ENCODE measurements around the gene ZC3H13. TPM values are rescaled to one million over a fixed set of nuclear protein-coding genes. Genes with fewer than 3 reads are reported as not detected.

Gene ZC3H13
- total RNA-seq, 2 experiments from 2014 or later = 27.2 to 43.9 TPM

DNA sequence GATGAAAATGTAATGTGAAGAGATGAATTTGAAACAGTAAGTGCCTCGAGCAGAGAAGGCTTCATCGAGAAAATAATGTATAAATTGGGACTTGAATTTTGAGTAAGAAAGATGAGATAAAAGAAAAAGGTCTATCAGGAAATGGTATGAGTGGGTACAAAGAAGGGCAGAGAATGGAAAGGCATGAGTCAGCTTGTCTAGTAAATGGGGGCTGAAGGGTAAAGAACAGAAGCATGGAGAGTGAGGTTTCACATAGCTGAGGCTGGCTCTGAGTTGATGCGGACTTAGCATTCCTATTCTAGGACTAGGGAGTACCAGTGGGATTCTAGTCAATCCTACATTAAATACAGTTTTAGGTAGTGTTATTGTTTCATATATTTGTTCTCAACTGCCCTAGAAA, 85.8 kb downstream of the ZC3H13 start:
- ChIA-PET CTCF (ENCODE audit: unreplicated experiment) (interaction anchor here (0.6 kb wide), 1 partner anchor 16 kb away, joined by 3 read pairs; no protein-coding TSS in a partner anchor), POLR2A (interaction anchor here (0.6 kb wide), 1 partner anchor 188 kb away, joined by 3 read pairs; no protein-coding TSS in a partner anchor)
- BruUV-seq (replicated peaks) = no TSS peak
- Histone ChIP-seq H3K9me3 (ENCODE audit: low read length) (no peaks in the 10 kb centered on the region), H3K9me2 (ENCODE audit: insufficient read depth, low read length) (no peaks in the 10 kb centered on the region), H3K4me1 (ENCODE audit: insufficient read depth, low read length, poor library complexity, severe bottlenecking) (no peaks in the 10 kb centered on the region), H3K79me2 (ENCODE audit: insufficient read depth, low read depth, low read length) (no peaks in the 10 kb centered on the region), H2AFZ (ENCODE audit: low read length) (no peak overlapping the region), H4K20me1 (ENCODE audit: insufficient read depth, low read length) (no peaks in the 10 kb centered on the region), H3K36me3 (ENCODE audit: insufficient read depth, low read length) (peaks cover 77% of the 10 kb centered on the region), H3K27ac (ENCODE audit: low read depth, low read length, poor library complexity, severe bottlenecking) (no peak overlapping the region), H3K4me3 (ENCODE audit: low read depth, low read length, poor library complexity, severe bottlenecking) (no peak overlapping the region), H3K4me2 (ENCODE audit: low read length) (no peak overlapping the region)
- TF ChIP-seq CTCF (conservative IDR thresholded peaks at IDR 0.05; ENCODE audit: low read length) = no peak
- TF ChIP-seq EZH2phosphoT487 (IDR thresholded peaks at IDR 0.05; ENCODE audit: borderline replicate concordance, low read depth, low read length) = no peak
- intact Hi-C loops (cut with micrococcal nuclease; ENCODE audit: unreplicated experiment) = no loop called here
- DNase-seq (ENCODE audit: low spot score) = no peak

- no peaks in the 10 kb centered on the region for H3K9me3 ChIP-seq (ENCODE audit: low read length)
- no peaks in the 10 kb centered on the region for H3K9me2 ChIP-seq (ENCODE audit: insufficient read depth, low read length)
- DNase-seq (ENCODE audit: low spot score) = no peak
- H3K4me3 ChIP-seq (ENCODE audit: low read depth, low read length, poor library complexity, severe bottlenecking) = no peak overlapping the region
- H3K4me2 ChIP-seq (ENCODE audit: low read length) = no peak overlapping the region
- no peaks in the 10 kb centered on the region for H4K20me1 ChIP-seq (ENCODE audit: insufficient read depth, low read length)
- intact Hi-C loops (cut with micrococcal nuclease; ENCODE audit: unreplicated experiment) = no loop called here
- TF ChIP-seq EZH2phosphoT487 (IDR thresholded peaks at IDR 0.05; ENCODE audit: borderline replicate concordance, low read depth, low read length) (no peak), CTCF (conservative IDR thresholded peaks at IDR 0.05; ENCODE audit: low read length) (no peak)
- CTCF ChIA-PET (ENCODE audit: unreplicated experiment) = no interaction called here
- POLR2A ChIA-PET = interaction anchor here (0.6 kb wide), 1 partner anchor 374 kb away, joined by 4 read pairs; no protein-coding TSS in a partner anchor
- H3K79me2 ChIP-seq (ENCODE audit: insufficient read depth, low read depth, low read length) = no peaks in the 10 kb centered on the region
- peaks cover 73% of the 10 kb centered on the region for H3K36me3 ChIP-seq (ENCODE audit: insufficient read depth, low read length)
- no TSS peak for BruUV-seq (replicated peaks)
- no peaks in the 10 kb centered on the region for H3K4me1 ChIP-seq (ENCODE audit: insufficient read depth, low read length, poor library complexity, severe bottlenecking)
- H3K27ac ChIP-seq (ENCODE audit: low read depth, low read length, poor library complexity, severe bottlenecking) = no peak overlapping the region
- no peak overlapping the region for H2AFZ ChIP-seq (ENCODE audit: low read length)
Observed at GRCh38 chr13:45961468-45961867, 91.1 kb downstream of the ZC3H13 start.

DNA sequence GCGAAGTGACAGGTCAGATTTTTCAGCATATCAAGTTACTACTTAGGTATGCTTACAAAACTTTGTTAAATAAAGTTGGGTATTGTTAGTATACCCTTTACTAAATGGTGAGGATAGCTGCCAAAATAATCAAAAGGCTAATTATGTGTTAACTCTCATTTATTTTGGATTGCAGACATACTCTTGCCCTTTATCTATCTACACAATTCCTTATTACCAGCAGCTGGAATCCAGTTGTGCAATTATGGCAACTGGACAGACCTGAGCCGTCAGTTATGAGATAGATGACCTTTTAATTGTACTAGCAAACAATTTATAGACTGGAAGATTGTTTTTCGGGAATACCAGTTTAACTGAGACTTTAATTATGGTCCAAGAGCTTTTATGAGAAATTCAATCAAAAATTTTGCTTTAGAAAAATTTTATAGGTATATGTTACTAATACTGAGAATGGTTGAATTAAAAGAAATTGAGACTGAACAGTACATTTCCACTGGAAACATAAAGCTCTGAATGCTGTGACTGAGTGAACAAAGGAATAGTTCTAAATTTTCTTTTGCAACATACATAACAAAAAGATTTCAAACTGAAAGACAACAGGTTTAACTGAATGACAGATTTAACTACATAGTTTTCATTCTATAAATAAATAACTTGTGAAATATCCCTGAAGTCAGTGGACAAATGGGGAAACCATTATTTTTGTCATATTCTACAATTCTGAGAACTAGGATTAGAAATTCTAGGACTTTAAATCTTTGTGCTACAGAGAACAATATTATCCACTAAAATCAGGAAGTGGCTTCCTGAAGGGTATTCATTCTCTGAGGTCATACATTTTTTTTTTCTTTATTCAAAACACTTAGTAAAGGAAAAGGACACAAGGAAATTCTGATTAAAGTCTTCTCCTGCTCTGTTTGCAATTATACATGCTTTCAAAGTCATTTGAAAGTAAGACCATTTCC, 97.4 kb downstream of the ZC3H13 start:
- peaks cover 44% of the 10 kb centered on the region for H3K36me3 ChIP-seq (ENCODE audit: insufficient read depth, low read length)
- H3K27ac ChIP-seq (ENCODE audit: low read depth, low read length, poor library complexity, severe bottlenecking) = no peak overlapping the region
- ChIA-PET POLR2A (interaction anchor here (0.7 to 1.1 kb wide), 2 partner anchors 11 to 24 kb away, joined by 4 read pairs; no protein-coding TSS in a partner anchor), CTCF (ENCODE audit: unreplicated experiment) (no interaction called here)
- H2AFZ ChIP-seq (ENCODE audit: low read length) = no peak overlapping the region
- no peak overlapping the region for H3K4me3 ChIP-seq (ENCODE audit: low read depth, low read length, poor library complexity, severe bottlenecking)
- no peaks in the 10 kb centered on the region for H3K79me2 ChIP-seq (ENCODE audit: insufficient read depth, low read depth, low read length)
- H4K20me1 ChIP-seq (ENCODE audit: insufficient read depth, low read length) = no peaks in the 10 kb centered on the region
- H3K9me2 ChIP-seq (ENCODE audit: insufficient read depth, low read length) = no peaks in the 10 kb centered on the region
- no TSS peak for BruUV-seq (replicated peaks)
- no peaks in the 10 kb centered on the region for H3K4me1 ChIP-seq (ENCODE audit: insufficient read depth, low read length, poor library complexity, severe bottlenecking)
- TF ChIP-seq EZH2phosphoT487 (IDR thresholded peaks at IDR 0.05; ENCODE audit: borderline replicate concordance, low read depth, low read length) (no peak), CTCF (conservative IDR thresholded peaks at IDR 0.05; ENCODE audit: low read length) (no peak)
- no peak overlapping the region for H3K4me2 ChIP-seq (ENCODE audit: low read length)
- intact Hi-C loops (cut with micrococcal nuclease; ENCODE audit: unreplicated experiment) = no loop called here
- H3K9me3 ChIP-seq (ENCODE audit: low read length) = no peaks in the 10 kb centered on the region
- no peak for DNase-seq (ENCODE audit: low spot score)

Measured in OCI-LY7 (cell line).